PFSK-1 (cell line): Measurements from ENCODE around the gene DPM2.

Source experiments
- FOXP2 ChIP-seq: optimal IDR thresholded peaks from 2 replicates; pipeline ENCODE3; 2011; ENCODE audit warnings: borderline replicate concordance, control low read depth, inconsistent platforms; ENCODE audit not compliant: insufficient read depth; ENCODE audit errors: extremely low read length, extremely low read depth
- POLR2AphosphoS5 ChIP-seq: IDR thresholded peaks from 2 replicates; pipeline ENCODE4 v1.6.1; 2012; ENCODE audit warnings: low read depth, mild to moderate bottlenecking, control low read depth, low read length, moderate library complexity
- SIN3A ChIP-seq: IDR thresholded peaks from 2 replicates; pipeline ENCODE4 v1.6.1; 2012; ENCODE audit warnings: mild to moderate bottlenecking, low read length, moderate library complexity, borderline replicate concordance; ENCODE audit not compliant: insufficient read depth
- TAF1 ChIP-seq: IDR thresholded peaks from 2 replicates; pipeline ENCODE4 v1.6.1; 2012; ENCODE audit warnings: low read length, control low read depth, borderline replicate concordance; ENCODE audit not compliant: insufficient read depth
- TF ChIP-seq, protein P1 (sequence below), 2 experiments: IDR thresholded peaks; 2 replicates each; pipeline versions ENCODE4 v1.6.1 to v1.8.0; 2011 to 2012; ENCODE audit warnings: low read depth in 2 of 2, low read length in 2 of 2, control low read depth in 1 of 2, inconsistent platforms in 1 of 2, mild to moderate bottlenecking in 1 of 2, moderate library complexity in 1 of 2; ENCODE audit not compliant: insufficient read depth in 1 of 2

DPM2 gene

DNA sequence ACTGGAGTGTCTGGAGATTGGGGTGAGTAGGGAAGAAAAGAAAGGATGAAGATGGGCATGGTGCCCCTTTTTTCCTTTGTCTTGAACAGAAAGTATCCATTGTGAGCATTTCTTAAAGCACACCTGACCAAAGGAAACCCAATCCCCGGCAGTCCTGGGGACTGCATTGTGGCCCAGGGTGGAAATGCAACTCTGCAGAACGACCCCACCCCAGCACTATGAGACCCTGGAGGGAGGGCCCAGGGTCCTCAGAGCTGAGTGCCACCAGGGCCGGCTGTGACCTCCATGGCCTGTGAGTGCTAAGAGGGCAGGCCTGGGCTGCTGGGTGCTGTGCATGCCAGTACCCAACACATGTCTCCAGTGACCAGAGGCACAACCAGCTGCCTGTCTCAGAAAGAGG lies 24.6 kb upstream of the DPM2 start:
- TF ChIP-seq SIN3A (no peak), POLR2AphosphoS5 (no peak), FOXP2 (no peak), TAF1 (no peak)
- TF ChIP-seq, protein P1, sequence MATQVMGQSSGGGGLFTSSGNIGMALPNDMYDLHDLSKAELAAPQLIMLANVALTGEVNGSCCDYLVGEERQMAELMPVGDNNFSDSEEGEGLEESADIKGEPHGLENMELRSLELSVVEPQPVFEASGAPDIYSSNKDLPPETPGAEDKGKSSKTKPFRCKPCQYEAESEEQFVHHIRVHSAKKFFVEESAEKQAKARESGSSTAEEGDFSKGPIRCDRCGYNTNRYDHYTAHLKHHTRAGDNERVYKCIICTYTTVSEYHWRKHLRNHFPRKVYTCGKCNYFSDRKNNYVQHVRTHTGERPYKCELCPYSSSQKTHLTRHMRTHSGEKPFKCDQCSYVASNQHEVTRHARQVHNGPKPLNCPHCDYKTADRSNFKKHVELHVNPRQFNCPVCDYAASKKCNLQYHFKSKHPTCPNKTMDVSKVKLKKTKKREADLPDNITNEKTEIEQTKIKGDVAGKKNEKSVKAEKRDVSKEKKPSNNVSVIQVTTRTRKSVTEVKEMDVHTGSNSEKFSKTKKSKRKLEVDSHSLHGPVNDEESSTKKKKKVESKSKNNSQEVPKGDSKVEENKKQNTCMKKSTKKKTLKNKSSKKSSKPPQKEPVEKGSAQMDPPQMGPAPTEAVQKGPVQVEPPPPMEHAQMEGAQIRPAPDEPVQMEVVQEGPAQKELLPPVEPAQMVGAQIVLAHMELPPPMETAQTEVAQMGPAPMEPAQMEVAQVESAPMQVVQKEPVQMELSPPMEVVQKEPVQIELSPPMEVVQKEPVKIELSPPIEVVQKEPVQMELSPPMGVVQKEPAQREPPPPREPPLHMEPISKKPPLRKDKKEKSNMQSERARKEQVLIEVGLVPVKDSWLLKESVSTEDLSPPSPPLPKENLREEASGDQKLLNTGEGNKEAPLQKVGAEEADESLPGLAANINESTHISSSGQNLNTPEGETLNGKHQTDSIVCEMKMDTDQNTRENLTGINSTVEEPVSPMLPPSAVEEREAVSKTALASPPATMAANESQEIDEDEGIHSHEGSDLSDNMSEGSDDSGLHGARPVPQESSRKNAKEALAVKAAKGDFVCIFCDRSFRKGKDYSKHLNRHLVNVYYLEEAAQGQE (IDR thresholded peaks at IDR 0.05; ENCODE audit: insufficient read depth in 1 of 2, low read depth in 2 of 2, low read length in 2 of 2), result no peak

DNA sequence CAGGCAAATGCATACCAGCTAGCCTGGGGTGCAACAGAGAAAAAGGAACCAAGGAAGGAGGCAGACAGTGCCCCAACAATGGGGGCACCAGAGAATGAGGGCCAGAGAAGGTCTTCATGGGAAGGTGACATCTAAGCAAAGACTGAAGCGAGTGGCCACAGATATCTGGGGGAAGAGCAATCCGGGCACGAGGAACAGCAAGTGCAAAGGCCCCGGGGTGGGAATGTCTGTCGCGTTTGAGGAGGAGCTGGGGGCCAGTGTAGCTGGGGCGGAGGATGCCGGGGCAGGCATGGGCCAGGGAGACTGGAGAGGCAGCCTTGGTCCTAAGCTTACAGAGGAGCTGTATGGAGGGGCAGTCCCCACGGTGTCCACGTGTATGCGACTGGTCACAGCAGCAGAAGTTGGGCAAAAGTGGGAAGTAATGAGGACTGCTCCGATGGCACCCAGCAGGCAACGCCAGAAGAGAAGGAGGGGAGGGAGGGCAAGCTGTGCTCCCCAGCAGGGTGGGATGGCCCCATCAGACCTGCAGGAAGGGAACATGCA lies 24.0 kb upstream of the DPM2 start:
- no peak for TF ChIP-seq TAF1
- TF ChIP-seq, protein P1 (IDR thresholded peaks at IDR 0.05; ENCODE audit: insufficient read depth in 1 of 2, low read depth in 2 of 2, low read length in 2 of 2), result no peak
- no peak for TF ChIP-seq SIN3A
- no peak for TF ChIP-seq POLR2AphosphoS5
- no peak for TF ChIP-seq FOXP2

DNA sequence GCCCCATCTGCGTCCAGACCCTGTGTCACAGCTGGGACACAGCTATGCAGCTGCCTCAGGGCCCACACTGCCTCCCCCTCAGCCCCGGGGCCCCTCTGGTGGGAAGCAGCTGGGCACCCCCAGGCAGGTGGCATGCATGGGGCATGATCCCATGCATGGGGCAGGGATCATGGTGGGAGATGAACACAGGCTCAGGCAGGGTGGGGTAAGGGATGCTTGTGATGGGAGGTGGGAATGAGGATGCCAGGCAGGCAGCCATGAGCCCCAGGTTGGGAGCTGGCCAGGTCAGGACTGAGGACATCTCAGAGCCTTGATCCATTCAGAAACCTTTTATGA lies 23.5 kb upstream of the DPM2 start:
- TF ChIP-seq POLR2AphosphoS5, result no peak
- TF ChIP-seq SIN3A, result no peak
- no peak for TF ChIP-seq TAF1
- TF ChIP-seq, protein P1 (IDR thresholded peaks at IDR 0.05; ENCODE audit: insufficient read depth in 1 of 2, low read depth in 2 of 2, low read length in 2 of 2), result no peak
- TF ChIP-seq FOXP2, result no peak

DNA sequence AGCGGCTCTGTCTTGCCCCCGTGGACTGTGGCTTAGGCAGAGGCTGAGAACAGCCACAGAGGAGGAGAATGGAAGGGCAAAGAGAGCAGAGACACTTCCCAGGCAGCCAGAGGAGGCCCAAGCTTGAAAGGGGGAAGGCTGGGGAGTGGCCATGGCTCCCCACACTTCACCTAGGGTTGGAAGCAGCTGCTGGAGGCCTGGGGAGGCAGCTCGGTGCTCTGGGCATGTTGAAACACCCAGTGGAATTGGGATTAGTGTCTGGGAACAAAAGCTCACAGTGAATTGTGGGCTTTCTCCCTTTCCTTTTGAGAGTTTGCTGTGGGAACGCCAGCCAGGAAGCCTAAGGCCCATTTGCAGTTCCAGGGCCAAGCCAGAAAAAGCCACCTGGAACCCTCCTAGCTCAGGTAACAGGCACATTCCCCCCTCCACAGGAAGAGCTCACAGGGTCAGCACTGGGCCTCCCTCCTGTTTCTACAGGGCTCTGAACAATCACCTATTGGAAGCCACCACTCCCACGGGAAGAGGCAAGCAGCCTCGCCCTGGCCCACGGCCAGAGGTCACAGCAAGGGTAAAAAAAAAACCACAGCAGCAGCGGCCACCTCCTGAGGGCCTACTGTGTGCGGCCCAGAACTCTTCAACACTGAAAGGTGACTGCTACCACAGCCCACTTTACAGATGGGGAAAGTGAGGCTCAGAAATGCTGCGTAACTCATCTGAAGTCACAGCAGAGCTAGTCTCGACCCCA lies 22.9 kb upstream of the DPM2 start:
- TF ChIP-seq, protein P1 (IDR thresholded peaks at IDR 0.05; ENCODE audit: insufficient read depth in 1 of 2, low read depth in 2 of 2, low read length in 2 of 2), result no peak
- no peak for TF ChIP-seq SIN3A
- no peak for TF ChIP-seq TAF1
- TF ChIP-seq POLR2AphosphoS5, result no peak
- TF ChIP-seq FOXP2, result no peak
